ENCODE results near the gene CAPN10. TPM values are rescaled to one million over a fixed set of nuclear protein-coding genes. Genes with fewer than 3 reads are reported as not detected.

CAPN10 gene
- total and polyA plus RNA-seq, 2 donors (not counting 3 experiments of a cell fraction or from before 2014, with no cell fraction given), result 25.2 to 39.9 TPM

DNA sequence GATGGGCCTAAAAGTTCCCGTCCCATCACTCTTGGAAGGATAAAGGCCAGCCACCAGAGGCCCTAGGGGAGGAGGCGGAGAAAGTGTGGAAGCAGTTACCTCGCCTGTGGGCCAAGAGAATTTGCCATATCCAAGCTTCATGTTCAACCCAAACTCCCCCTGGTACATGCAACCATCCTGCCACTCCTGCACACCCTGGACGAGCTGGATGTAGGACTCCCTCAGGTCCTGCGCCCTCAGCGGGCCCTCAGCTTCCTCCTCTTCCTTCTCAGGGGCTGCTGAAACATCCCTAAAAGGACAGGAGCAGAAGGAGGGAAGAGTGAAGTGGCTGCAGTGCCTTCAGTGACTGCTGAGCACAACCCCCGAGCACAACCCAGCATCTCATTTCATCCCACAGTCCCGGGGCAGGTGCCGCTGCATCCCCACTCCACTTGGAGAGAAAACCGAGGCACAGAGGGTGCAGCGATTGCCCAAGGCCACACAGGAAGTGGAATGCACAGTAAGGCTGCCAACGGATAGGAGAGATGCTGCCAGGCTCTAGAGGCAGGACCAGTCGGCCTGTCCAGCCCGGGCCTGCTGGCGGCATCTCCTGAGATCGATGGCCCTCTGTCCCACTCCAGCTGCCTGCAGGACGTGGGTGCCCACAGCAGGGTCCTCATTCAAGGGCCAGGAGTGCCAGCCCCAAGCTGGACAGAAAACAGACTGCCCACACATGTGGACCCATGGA is 31.6 kb upstream of the CAPN10 start:
- peaks cover 21% of the 10 kb centered on the region for H3K4me1 ChIP-seq (ENCODE audit: control insufficient read depth, extremely low read depth, insufficient read depth, low read length)
- TF ChIP-seq FOS (IDR thresholded peaks at IDR 0.05; ENCODE audit: borderline replicate concordance, insufficient read depth, low read length) (no peak), POLR2AphosphoS5 (IDR thresholded peaks at IDR 0.05; ENCODE audit: insufficient read depth, low read depth, low read length) (no peak), MYC (IDR thresholded peaks at IDR 0.05; ENCODE audit: low read depth, low read length) (no peak), GATA2 (IDR thresholded peaks at IDR 0.05; ENCODE audit: insufficient read depth, insufficient read length, low read depth, low read length) (no peak), JUN (IDR thresholded peaks at IDR 0.05; ENCODE audit: borderline replicate concordance, insufficient read depth, insufficient read length, low read depth) (no peak), EZH2 (IDR thresholded peaks at IDR 0.05; ENCODE audit: borderline replicate concordance, low read depth, low read length, severe bottlenecking) (no peak), POLR2A (IDR thresholded peaks at IDR 0.05; ENCODE audit: low read depth, low read length) (no peak)
- TF ChIP-seq, protein P1, sequence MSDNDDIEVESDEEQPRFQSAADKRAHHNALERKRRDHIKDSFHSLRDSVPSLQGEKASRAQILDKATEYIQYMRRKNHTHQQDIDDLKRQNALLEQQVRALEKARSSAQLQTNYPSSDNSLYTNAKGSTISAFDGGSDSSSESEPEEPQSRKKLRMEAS (IDR thresholded peaks at IDR 0.05; ENCODE audit: insufficient read depth, insufficient read length), result no peak
- TF ChIP-seq, protein P2, sequence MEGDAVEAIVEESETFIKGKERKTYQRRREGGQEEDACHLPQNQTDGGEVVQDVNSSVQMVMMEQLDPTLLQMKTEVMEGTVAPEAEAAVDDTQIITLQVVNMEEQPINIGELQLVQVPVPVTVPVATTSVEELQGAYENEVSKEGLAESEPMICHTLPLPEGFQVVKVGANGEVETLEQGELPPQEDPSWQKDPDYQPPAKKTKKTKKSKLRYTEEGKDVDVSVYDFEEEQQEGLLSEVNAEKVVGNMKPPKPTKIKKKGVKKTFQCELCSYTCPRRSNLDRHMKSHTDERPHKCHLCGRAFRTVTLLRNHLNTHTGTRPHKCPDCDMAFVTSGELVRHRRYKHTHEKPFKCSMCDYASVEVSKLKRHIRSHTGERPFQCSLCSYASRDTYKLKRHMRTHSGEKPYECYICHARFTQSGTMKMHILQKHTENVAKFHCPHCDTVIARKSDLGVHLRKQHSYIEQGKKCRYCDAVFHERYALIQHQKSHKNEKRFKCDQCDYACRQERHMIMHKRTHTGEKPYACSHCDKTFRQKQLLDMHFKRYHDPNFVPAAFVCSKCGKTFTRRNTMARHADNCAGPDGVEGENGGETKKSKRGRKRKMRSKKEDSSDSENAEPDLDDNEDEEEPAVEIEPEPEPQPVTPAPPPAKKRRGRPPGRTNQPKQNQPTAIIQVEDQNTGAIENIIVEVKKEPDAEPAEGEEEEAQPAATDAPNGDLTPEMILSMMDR (IDR thresholded peaks at IDR 0.05; ENCODE audit: extremely low read depth in 1 of 2, insufficient read depth in 1 of 2, low read depth in 1 of 2, low read length in 2 of 2), result no peak
- H3K27me3 ChIP-seq (ENCODE audit: control insufficient read depth in 2 of 2, insufficient read depth in 2 of 2, low read length in 2 of 2), result no peaks in the 10 kb centered on the region
- ChIA-PET POLR2A (no interaction called here), CTCF (no interaction called here)
- dilution Hi-C loops (cut with MboI; ENCODE audit: extremely low pct_ligation_motif_present, low sequenced_read_pairs) (no loop called here), intact Hi-C loops (cut with micrococcal nuclease) (no loop called here)
- H3K79me2 ChIP-seq (ENCODE audit: control insufficient read depth, insufficient read depth, low read length), result peaks cover 13% of the 10 kb centered on the region
- no peak overlapping the region for H3K4me2 ChIP-seq (ENCODE audit: insufficient read depth, low read length)
- H3K4me3 ChIP-seq (replicated peaks in 1 of 3; ENCODE audit: insufficient read depth in 1 of 3, low read depth in 1 of 3, low read length in 3 of 3), result no peak overlapping the region
- no peak overlapping the region for H3K9ac ChIP-seq (replicated peaks; ENCODE audit: extremely low read depth, insufficient read depth, low read length)
- H2AFZ ChIP-seq (ENCODE audit: low read depth, low read length), result no peak overlapping the region
- H3K36me3 ChIP-seq (ENCODE audit: control insufficient read depth in 2 of 2, extremely low read depth in 1 of 2, insufficient read depth in 2 of 2, low read length in 2 of 2), result peaks cover 2% of the 10 kb centered on the region in 2 experiments
- DNase-seq (ENCODE audit: low read depth, low spot score) (no peak), FAIRE-seq (no peak)
- no peaks in the 10 kb centered on the region for H3K9me3 ChIP-seq (replicated peaks; ENCODE audit: control insufficient read depth, insufficient read depth, low read length)
- no peaks in the 10 kb centered on the region for H3K9me1 ChIP-seq (replicated peaks; ENCODE audit: control insufficient read depth, extremely low read depth, insufficient read depth, low read length)
- H3K27ac ChIP-seq (ENCODE audit: insufficient read depth, low read depth, low read length), result no peak overlapping the region
- BruUV-seq (replicated peaks), result no TSS peak
- no peaks in the 10 kb centered on the region for H4K20me1 ChIP-seq (replicated peaks; ENCODE audit: control insufficient read depth, extremely low read depth, insufficient read depth, low read length)

Measured in endothelial cell of umbilical vein (primary cell).